Measurements from ENCODE around the gene GSTK1.
"Not testable (repeated sequence)": the region's sequence is repeated elsewhere in the genome, so short reads cannot be mapped to it uniquely, and the experiment has no call there.

GSTK1 gene

DNA sequence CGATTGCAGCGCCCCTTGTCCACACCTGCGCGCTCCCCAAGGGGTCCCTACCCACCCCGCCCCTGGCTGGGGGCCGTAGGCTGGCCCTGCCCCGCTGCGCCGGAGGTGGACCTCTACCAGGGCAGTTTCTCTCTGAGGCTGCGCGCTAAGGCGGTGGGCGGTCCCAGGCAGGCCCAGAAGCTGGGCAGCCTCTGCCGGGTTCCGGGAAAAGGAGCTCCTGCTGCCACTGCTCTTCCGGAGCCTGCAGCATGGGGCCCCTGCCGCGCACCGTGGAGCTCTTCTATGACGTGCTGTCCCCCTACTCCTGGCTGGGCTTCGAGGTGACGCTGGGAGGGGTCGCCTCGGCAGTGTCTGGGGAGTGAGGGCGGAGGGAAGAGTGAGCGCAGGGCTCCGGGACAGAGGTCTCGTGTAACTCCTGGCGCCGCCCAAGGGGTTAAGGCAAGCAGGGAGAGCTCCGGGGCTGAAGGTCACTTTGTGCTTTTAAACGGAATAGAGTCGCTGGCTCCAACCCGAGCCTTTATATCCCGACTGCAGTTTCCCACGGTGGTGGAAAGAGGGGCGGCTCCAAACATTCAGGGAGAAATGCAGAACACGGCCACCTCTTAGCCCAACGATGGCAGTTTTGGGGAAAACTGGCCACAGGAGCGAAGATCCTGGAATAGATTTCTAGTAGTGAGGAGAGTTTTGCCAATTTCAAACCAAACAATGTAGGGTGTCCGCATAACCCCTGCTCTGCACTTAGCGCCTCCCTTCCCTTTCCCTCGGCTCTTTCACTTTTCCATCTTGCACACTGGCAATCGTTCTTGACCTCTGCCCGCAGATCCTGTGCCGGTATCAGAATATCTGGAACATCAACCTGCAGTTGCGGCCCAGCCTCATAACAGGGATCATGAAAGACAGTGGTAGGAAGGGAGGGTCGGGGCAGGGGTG is at the start of gene GSTK1:
GSTK1 (plus strand) TSS at position 176 of the 930 bp plus-strand sequence; CDS start at position 249, 73 bp downstream.
- DNase-seq (ENCODE audit: low read depth, low spot score) = peak; percentile 83

- not testable (repeated sequence) for DNase-seq (ENCODE audit: low read depth, low spot score)
Measured at GRCh38 chr7:143213478-143213877, 49.8 kb upstream of the GSTK1 start.

DNA sequence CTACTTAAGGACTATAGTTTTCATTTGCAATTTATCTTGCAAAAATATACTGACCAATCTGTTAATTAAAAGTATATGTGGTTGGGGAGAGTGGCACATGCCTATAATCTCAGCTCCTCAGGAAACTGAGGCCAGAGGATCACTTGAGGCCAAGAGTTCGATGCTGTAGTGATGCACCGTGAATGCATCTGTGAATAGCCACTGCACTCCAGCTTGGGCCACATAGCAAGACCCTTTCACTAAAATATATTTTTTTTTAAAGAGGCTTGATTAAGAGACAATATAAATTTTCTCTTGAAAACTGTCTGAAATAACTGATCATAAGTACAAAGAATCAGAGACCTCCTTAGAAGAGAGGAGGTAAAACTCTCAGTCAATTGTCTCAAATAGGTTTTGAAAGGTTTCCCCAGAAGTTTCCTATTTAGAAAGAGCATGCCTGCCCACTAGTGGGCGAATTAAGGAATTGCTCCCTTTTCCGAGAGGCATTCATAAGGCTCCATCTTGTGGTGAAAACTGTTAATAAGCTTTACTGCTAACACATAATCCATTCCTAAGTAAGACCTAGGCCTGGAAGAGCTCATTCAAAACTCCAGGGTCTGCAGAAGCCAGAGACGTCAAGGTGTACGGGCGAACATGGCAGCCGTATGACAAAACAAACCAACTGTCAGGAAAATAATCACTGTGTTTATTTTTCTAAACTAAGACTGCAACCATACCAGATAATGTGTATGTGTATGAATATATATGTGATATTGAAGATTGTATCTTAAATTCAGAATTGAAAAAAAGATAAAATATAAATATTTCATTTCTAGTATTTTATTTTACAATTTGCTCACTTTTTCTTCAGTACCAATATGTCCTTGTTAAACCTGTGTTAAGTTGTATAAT is 48.2 kb upstream of the GSTK1 start:
- DNase-seq (ENCODE audit: low read depth, low spot score) = peak; percentile 84

- no peak for DNase-seq (ENCODE audit: low read depth, low spot score)
Measured at GRCh38 chr7:143216151-143216550, 47.1 kb upstream of the GSTK1 start.

DNA sequence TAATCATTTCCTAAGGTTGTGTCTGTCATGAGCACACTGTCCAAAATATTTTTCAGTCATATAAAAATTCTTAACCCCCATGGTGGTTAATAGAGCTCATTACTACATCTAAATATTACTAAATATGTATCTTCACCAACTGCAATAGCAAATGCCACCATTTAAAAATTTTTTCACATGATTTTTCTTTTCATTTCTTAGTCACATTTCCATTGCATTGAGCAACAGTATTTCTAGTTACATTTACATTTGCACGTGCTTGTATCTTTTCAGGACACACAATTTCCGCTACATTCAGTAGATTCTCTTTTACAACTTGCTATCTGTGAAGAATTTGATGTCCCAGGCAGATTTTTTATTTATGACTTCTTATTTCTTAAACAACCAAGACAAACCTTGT is 46.6 kb upstream of the GSTK1 start:
- DNase-seq (ENCODE audit: low read depth, low spot score) = no peak

DNA sequence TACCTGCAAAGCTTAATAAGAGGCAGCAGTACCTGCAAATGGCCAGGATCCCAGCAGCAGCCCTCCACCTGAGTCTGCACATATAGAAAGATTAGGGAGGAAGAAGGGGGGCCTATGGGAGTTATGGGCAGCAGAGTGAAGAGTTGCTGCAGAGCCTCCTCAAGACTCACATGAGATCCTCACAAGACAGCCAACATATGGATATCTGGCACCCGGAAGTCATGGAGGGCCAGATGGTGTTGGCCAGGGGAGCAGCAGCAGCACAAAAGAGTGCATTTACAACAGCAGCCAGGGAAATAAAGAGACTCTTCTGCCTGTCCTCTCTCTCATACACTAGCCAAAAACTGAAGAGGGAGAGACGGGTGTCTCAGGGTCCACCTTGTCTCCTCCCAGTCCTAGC is 45.4 kb upstream of the GSTK1 start:
- no peak for DNase-seq (ENCODE audit: low read depth, low spot score)

DNA sequence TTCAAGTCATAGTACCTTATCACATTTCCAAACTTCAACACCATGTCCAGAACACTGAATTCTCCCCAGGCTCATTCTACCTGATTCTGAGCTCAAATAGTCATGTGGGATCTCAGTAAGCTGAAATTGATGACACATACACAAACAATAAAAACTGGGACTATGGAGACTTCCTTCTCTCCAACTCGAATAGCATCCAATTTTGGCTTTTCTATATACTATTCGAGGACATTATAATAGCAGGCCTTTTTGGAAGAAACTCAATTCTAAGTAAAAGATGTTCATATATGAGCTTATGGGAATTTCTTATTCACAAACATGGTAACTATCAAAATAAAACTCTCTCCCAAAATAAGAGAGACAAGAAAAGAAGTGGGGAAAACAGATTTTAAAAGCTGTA is 42.0 kb upstream of the GSTK1 start:
- no peak for DNase-seq (ENCODE audit: low read depth, low spot score)

DNA sequence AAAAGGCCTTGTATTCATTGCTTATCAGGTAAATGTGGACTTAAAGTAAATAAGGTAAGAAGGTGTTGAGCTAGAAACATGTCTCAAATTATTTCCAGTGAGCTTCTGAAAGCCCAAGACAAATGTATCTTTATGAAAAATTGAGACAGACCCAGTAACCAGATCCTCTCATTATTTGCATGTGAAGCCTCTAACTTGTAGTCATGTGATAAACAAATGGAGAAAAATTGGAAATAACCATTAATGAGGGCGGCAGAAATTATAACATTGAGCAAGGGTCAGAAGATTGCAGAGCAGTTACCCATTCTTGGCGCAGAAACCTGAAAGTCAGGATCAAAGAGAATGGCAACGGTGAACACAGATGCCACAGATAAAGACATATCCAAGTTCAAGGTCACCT is 41.5 kb upstream of the GSTK1 start, which contains the start of gene TAS2R40:
TAS2R40 (plus strand) TSS at position 301 of the 400 bp plus-strand sequence; CDS start at position 343, 42 bp downstream.
- no peak for DNase-seq (ENCODE audit: low read depth, low spot score)

GRCh38 chr7:143222782-143223181 is 40.5 kb upstream of the GSTK1 start:
- no peak for DNase-seq (ENCODE audit: low read depth, low spot score)

DNA sequence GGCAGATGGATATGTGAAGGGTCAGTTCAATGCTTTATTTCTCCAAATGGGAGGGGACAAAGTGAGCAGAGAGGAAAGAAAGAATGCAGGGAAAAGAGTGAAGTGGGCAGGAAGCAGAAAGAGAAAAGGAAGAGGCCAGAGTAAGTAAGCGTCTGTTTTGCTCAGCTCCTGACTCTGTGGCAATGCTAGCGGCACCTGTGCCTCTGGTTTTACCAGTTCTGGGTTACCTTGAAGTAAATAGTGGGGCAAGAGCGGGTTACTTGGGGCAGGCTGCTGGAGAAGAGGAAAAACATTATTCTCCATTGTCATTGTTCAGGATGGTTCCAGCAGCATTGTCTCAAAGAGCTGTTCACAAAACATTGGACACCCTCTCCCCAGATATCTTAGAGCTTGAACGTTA is 39.5 kb upstream of the GSTK1 start:
- DNase-seq (ENCODE audit: low read depth, low spot score) = peak; percentile 24

GRCh38 chr7:143225047-143225446 is 38.2 kb upstream of the GSTK1 start:
- peak; percentile 17 for DNase-seq (ENCODE audit: low read depth, low spot score)

GRCh38 chr7:143227806-143228205 is 35.4 kb upstream of the GSTK1 start:
- peak; percentile 58 for DNase-seq (ENCODE audit: low read depth, low spot score)

GRCh38 chr7:143229054-143229790 is 34.0 kb upstream of the GSTK1 start:
- DNase-seq (ENCODE audit: low read depth, low spot score) = peak; percentile 48

DNA sequence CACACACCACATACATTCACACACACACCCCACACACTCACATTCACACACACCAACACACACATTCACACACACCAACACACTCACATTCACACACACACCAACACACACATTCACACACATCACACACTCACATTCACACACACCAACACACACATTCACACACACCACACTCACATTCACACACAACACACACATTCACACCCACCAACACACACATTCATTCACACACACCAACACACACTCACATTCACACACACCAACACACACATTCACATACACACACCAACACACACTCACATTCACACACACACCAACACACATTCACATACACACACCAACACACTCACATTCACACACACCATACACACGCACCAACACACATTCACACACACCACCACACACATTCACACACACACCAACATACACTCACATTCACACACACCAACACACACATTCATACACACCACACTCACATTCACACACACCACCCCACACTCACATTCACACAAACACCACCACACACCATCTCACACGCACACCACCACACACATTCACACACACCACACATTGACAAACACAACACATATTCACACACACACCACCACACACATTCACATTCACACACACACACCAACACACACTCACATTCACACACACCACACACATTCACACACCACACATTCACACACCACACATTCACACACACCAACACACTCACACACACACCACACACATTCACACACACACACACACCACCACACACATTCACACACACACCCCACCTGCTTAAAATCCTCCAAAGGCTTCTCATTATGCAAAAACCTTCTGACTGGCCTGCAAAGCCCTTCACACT is 32.4 kb upstream of the GSTK1 start:
- DNase-seq (ENCODE audit: low read depth, low spot score) = no peak

DNA sequence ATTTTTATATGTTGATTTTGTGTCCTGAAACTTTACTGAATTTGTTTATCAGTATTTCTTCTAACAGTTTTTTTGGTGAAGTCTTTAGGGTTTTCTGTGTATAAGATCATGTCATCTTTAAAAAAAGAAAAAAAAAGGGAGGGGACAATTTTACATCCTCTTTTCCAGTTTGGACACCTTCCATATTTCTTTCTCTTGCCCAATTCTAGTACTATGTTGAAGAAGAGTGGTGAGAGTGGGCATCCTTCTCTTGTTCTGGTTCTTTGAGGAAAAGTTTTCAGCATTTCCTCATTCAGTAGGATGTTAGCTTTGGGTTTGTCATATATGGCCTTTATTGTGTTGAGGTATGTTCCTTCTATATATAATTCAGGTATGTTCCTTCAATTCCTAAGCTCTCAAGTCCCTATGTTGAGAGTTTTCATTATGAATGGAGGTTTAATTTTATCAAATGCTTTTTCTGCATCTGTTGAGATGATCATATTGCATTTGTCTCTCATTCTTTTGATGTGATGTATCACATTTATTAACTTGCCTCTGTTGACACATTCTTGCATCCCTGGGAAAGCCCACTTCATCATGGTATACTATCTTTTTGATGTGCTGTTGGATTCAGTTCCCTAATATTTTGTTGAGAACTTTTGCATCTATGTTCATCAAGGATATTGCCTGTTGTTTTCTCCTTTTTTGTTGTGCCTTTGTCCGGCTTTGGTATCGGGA is 29.3 kb upstream of the GSTK1 start:
- DNase-seq (ENCODE audit: low read depth, low spot score) = no peak

- no peak for DNase-seq (ENCODE audit: low read depth, low spot score)
Measured at GRCh38 chr7:143234533-143234875, 28.7 kb upstream of the GSTK1 start.

DNA sequence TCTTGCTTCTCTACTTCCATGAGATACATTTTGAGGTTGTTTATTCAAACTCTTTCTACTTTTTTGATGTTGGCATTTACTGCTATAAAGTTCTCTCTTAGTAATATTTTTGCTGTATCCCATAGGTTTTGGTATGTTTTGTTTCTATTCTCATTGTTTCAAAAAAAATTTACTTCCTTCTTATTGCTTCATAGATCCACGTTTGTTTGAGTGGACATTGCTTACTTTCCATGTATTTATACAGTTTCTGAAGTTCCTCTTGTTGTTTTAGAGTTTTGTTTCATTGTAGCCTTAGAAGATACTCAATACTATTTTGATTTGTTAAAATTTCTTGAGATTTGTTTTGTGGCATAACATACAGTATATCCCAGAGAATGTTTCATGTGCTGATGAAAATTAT is 27.7 kb upstream of the GSTK1 start:
- DNase-seq (ENCODE audit: low read depth, low spot score) = no peak

- DNase-seq (ENCODE audit: low read depth, low spot score) = no peak
Measured at GRCh38 chr7:143236408-143236990, 26.7 kb upstream of the GSTK1 start.

- DNase-seq (ENCODE audit: low read depth, low spot score) = no peak
Measured at GRCh38 chr7:143237366-143237765, 25.9 kb upstream of the GSTK1 start.

Data from ELF-1 (cell line).